ENCODE measurements around the gene CTU2.
"Not testable (repeated sequence)": the region's sequence is repeated elsewhere in the genome, so short reads cannot be mapped to it uniquely, and the experiment has no call there.

Gene CTU2

DNA sequence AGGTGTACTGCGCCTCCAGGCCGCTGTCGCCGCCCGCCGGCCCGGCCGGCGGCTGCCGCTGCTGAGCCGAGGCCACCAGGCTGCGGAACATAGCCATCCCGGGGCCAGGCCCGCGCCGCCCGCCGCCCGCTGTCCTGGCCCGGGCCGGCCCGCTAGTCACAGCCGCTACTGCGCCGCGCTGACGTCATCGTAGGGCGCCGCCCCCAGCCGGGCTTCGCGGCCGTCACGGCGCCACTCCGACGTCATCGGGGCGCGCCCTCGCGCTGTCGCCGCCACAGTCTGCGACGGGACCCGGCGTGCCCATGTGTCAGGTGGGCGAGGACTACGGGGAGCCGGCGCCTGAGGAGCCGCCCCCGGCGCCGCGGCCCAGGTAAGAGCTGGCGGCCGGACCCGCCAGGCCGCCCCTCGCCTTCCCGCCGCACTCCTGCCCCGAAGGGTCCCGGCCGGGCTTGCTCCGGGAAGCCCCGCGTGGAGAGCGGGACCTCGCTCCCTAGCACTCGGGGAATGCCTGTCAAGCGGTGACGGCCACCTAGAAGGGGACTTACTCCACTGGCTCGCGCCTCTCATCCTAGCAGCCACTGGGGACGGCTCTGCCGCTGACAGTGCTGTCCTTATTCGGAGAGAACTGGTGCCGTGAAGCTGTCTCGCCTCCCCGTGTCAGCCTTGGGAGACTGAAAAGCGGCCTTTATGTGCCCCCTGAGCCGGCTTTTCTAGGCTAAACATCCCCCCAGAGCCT, at the start of gene CTU2, which contains the start of gene RNF166:
TSS of gene CTU2 (plus strand) at position 275 of the 736 bp plus-strand sequence. CDS start at position 303, 28 bp downstream.
TSS of gene RNF166 (minus strand) at position 180 of the 736 bp plus-strand sequence. CDS start at position 97, 83 bp downstream.
- peak; percentile 61 to 67 for DNase-seq (ENCODE audit: low read depth in 2 of 2)

- no peak for DNase-seq (ENCODE audit: low read depth in 2 of 2)
Measured at GRCh38 chr16:88657371-88657770, 48.9 kb upstream of the CTU2 start.

- DNase-seq (ENCODE audit: low read depth in 2 of 2): no peak
Measured at GRCh38 chr16:88658714-88659113, 47.6 kb upstream of the CTU2 start.

GRCh38 chr16:88659160-88659559, 47.1 kb upstream of the CTU2 start:
- no peak for DNase-seq (ENCODE audit: low read depth in 2 of 2)

DNA sequence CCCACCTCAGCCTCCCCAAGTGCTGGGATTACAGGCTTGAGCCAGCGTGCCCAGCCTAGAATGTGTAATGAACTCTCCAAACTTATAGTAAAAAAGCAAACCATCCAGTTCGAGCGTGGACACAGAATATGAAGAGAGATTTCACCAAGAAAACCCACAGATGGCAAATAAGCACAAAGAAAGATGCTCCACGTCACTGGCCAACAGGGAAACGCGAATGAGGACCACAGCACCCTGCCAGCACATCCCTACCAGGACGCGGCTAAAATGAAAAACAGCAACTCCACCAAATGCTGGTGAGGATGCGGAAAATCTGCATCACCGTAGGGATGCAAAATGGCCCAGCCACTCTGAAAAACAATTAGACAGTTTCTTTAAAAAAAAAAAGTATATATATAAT, 44.8 kb upstream of the CTU2 start:
- DNase-seq (ENCODE audit: low read depth in 2 of 2): no peak

DNA sequence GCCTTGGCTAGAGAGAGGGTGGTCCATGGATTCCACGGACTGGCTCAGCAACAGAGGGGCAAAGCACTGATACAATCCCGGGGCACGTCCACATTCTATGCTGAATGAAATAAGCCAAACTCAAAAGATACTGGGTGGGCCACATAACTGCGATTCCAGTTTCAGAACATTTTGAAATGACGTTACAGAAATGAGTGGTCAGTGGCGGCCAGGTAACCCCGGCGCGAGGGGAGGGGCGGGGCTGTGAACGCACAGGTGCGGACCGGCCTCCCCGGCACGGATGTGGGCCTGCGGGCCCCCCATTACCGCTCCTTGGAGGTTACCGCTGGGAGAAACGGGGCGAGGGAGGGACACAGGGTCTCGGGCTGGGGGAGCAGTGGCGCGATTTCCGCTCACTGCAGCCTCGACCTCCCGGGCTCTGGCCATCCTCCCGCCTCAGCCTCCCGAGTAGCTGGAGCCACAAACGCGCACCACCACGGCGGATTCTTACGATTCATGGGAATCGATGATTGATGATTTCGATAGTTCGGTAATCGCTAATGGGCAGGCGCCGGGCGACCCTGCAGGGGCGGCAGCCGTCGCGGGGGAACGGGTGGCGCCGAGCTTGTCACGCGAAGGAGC, 44.0 kb upstream of the CTU2 start:
- DNase-seq (ENCODE audit: low read depth in 2 of 2): no peak

DNA sequence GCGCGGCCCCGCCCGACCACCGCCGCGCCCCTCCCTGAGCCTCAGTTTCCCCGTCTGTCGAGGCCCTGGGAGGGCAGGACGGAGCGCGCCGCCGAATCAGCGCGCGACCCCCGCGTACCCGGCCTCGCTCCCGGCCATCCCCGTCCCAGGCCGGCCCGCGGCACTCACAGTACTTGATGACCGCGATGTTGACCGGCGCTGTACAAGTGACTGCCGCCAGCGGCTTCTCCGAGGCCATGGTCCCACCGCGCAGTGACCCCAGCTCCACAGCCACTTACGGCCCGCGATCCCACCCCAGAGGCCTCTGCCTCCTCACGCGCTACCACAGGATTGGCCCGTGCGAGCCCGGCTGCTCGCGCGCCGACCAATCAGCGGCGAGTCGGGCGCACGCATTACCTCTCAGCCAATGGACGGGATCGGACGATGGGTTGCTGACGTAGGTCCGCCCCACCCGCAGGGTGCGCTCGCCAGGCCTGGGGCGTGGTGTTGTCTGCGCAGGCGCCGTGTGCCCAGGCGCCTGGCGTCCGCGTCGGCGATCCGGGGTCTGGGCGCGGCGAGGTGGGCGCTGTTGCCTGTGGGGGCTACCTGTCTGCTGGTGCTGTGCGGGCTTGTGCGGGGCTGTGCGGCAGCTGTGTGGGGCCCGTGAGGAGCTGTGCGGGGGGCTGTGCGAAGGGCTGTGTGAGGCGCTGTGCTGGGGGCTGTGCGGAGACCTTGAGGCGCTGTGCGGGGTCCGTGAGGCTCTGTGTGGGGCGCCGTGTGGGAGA, 43.3 kb upstream of the CTU2 start, which contains the start of gene MVD:
TSS of gene MVD (minus strand) at position 249 of the 764 bp plus-strand sequence. CDS start at position 238, 11 bp downstream.
- peak; percentile 92 to 93 for DNase-seq (ENCODE audit: low read depth in 2 of 2)

DNA sequence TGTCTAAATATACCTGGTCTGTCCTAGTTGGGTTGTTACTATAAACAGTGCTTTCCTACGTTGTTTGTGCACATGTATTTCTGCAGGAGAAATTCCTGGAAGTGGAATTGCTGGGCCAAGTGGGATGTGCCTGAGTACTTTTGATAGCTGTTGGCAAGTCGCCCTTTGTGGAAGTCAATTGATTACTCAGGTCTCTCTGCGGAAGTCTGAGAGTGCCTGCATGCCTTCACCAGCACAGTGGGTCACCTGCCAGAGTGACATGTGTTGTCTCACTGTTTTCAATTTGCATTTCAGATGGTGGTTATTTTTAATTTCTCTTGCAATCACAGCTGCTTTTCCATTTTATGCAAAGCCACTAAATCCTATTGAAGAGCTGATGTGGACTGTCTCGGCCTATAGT, 41.2 kb upstream of the CTU2 start:
- no peak for DNase-seq (ENCODE audit: low read depth in 2 of 2)

DNA sequence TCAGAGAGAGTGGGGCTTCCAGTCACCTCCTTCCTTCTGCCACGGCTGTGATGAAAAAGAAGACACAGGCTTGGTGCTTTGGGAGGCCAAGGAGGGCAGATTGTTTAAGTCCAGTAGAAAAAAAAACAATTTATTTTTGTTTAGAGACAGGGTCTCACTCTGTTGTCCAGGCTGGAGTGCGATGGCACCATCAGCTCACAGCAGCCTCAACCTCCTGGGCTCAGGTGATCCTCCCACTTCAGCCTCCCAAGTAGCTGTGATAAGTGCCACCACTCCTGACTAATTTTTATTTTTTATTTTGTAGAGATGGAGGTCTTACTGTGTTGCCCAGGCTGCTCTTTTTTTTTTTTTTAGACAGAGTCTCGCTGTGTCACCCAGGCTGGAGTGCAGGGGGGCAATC, 40.7 kb upstream of the CTU2 start:
- DNase-seq (ENCODE audit: low read depth in 2 of 2): no peak

- DNase-seq (ENCODE audit: low read depth in 2 of 2): no peak
Measured at GRCh38 chr16:88667461-88667860, 38.8 kb upstream of the CTU2 start.

DNA sequence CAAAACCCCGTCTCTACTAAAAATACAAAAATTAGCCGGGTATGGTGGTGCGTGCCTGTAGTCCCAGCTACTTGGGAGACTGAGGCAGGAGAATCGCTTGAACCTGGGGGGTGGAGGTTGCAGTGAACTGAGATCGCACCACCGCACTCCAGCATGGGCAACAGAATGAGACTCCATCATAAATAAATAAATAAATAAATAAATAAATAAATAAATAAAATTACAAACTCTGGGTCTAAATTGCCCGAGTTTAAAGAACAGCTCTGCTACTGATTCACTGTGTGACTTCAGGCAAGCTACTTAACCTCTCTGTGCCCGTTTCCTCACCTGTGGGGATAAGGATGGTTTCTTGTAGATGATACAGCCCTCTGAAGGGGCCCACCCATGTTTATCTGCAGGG, 36.8 kb upstream of the CTU2 start:
- DNase-seq (ENCODE audit: low read depth in 2 of 2): not testable (repeated sequence)

GRCh38 chr16:88669980-88670379, 36.3 kb upstream of the CTU2 start:
- DNase-seq (ENCODE audit: low read depth in 2 of 2): no peak

- DNase-seq (ENCODE audit: low read depth in 2 of 2): no peak
Measured at GRCh38 chr16:88671806-88672205, 34.5 kb upstream of the CTU2 start.

DNA sequence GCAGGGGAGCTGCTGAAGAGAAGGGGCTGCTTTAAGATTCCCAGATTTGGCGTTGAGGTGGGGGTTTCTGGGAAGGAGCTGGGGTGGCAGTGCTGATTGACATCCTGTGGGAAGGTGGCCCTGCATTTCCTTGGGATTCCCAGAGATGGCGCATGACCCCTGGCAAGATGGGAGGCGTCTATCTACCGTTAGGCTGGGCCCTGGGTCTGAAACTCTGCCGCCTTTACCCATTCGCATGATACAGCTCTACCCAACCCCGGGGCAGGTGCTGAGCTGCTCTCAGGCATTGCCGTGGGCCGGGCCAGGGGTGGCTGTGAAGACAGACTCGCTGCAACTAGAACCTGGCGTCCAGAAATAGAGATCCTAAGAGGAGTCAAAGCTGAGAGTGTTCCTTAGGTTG, 33.5 kb upstream of the CTU2 start:
- no peak for DNase-seq (ENCODE audit: low read depth in 2 of 2)

- no peak for DNase-seq (ENCODE audit: low read depth in 2 of 2)
Measured at GRCh38 chr16:88673716-88674379, 32.5 kb upstream of the CTU2 start.

DNA sequence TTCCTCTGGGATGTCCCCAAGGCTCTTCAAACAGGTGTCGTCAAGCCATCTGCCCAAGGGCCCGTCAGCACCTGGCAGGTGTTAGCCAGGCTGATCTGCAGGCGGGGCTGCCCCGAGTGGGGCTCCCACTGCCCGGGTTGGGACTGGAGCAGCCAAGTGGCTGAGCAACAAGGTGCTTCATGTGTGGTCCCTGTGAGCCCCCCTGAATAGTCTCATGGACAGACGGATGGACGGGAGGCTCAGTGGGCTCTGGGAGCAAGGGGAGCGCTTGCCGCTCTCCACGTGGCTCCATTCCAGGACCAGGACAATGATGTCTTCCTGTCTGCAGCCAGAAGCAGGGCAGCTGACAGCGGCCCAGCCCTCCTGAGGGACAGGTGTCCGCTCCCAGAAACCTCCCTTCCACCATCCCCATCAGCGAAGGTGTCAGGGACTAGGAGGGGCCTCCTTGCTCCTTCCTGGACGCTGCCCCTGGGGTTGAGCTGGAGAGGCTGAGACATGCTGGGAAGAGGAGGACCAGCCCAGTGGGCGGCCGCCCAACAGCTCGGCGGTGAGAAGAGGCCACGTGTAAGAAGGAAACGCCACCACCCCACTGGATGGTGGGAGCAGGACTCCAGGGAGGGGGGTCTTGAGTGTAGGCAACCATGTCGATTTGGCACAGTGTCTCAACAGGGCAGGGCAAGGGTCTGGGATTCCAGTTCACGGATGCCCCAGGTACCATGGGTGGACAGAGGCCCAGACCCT, 29.6 kb upstream of the CTU2 start:
- DNase-seq (ENCODE audit: low read depth in 2 of 2): no peak

- no peak for DNase-seq (ENCODE audit: low read depth in 2 of 2)
Measured at GRCh38 chr16:88677721-88678120, 28.6 kb upstream of the CTU2 start.

DNA sequence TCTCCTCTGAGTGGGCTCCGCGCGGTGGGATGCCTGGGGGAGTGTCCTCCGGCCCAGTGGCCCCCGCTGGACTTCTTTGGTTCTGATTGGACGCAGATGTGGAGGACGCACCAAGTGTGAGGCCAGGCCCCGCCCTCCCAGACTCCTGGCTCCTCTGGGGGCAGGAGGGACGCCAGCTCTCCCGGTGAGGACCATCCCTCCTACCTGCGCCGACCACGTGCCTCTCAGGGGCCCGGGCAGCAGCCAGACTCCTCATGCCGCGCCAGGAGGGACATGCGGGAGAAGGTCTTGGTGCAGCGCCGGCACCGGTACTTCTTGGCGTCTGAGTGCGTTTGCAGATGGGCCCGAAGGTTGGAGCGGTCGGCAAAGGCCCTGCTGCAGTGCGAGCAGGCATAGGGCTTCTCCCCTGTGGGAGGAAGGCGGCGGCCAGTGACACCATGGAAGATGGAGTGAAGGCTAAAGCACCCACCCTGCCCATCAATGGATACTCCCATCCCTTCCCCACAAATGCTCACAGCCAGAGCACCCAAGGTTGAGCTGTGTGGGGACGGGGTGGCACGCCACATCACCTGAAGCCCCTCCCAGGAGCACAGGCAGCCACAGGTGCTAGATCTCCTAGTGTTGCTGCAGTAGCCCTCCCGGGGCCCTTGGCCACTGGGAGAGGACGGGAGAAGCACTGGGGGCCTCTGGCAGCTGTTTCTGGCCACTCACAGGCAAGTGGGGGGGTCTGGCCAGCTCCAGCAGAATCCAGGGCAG, 27.9 kb upstream of the CTU2 start:
- DNase-seq (ENCODE audit: low read depth in 2 of 2): no peak

- no peak for DNase-seq (ENCODE audit: low read depth in 2 of 2)
Measured at GRCh38 chr16:88680554-88681083, 25.7 kb upstream of the CTU2 start.

DNA sequence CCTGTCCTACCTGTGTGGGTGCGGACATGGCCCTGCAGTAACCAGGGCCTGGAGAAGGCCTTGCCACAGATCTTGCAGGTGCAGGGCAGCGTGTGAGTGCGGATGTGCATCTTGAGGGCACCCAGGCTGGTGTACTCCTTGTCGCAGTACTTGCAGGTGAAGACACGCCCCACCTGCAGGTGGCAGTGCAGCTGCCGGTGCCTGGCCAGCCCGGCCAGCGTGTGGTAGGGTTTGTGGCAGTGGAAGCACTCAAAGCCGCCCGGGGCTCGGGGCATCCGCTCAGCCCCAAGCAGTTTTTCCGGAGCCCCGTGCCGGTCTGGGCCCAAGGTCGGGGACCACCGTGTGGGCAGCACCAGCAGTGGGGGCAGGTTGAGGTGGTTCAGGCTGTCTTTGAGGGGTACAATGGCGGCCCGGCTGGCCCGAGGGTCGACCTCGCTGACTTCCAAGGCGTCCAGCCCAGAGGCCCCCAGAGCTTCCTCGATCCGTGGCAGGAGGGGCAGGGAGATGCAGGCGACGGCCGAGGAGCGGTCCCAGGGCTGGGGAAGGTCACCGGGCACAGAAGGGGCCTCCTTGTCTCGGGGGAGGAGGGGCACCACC, 25.1 kb upstream of the CTU2 start:
- DNase-seq (ENCODE audit: low read depth in 2 of 2): no peak

All from fibroblast of skin of left quadriceps (primary cell).